ENCODE results near the gene GPR158. TPM values are rescaled to one million over a fixed set of nuclear protein-coding genes. Genes with fewer than 3 reads are reported as not detected.
A peak's percentile ranks its signal among the peaks of the same experiment; 100 is the strongest.

The GPR158 gene
- total and polyA plus RNA-seq, 2 of the 8 experiments (the other 6 are each of a cell fraction or from before 2014, with no cell fraction given): 0.14 to 0.78 TPM

- Histone ChIP-seq H3K27ac (ENCODE audit: low read depth, low read length) (no peak overlapping the region), H2BK5ac (ENCODE audit: low read depth, low read length) (no peak overlapping the region), H2BK20ac (ENCODE audit: low read length) (no peak overlapping the region), H3K4me1 (replicated peaks in 1 of 4; ENCODE audit: control insufficient read depth in 3 of 4, insufficient read depth in 4 of 4, low read length in 3 of 4) (no peaks in the 10 kb centered on the region), H3K4me2 (ENCODE audit: insufficient read depth in 1 of 2, low read depth in 2 of 2, low read length in 2 of 2) (no peak overlapping the region), H2BK15ac (ENCODE audit: low read length) (no peak overlapping the region), H4K8ac (ENCODE audit: extremely low read depth, insufficient read depth, low read length) (no peak overlapping the region), H3K79me2 (ENCODE audit: control insufficient read depth in 1 of 2, insufficient read depth in 2 of 2, low read length in 2 of 2) (no peaks in the 10 kb centered on the region), H3K4me3 (ENCODE audit: extremely low read depth in 1 of 4, insufficient read depth in 2 of 4, low read depth in 3 of 4, low read length in 4 of 4) (no peak overlapping the region; a peak in 1 of 8 replicates), H3K14ac (ENCODE audit: insufficient read length) (no peak overlapping the region), H3K4ac (replicated peaks; ENCODE audit: insufficient read length, low read depth, low read length) (no peak overlapping the region), H2BK120ac (replicated peaks; ENCODE audit: low read depth, low read length) (no peak overlapping the region), H3K56ac (replicated peaks; ENCODE audit: insufficient read length, low read depth, low read length) (no peak overlapping the region), H3K23me2 (ENCODE audit: low read depth, low read length) (no peaks in the 10 kb centered on the region), H3K9ac (replicated peaks in 1 of 4; ENCODE audit: extremely low read depth in 1 of 4, low read depth in 3 of 4, low read length in 3 of 4) (no peak overlapping the region), H3K27me3 (replicated peaks in 1 of 4; ENCODE audit: control insufficient read depth in 3 of 4, extremely low read depth in 1 of 4, insufficient read depth in 3 of 4, low read length in 3 of 4) (no peaks in the 10 kb centered on the region), H2AK5ac (ENCODE audit: low read depth, low read length) (no peak overlapping the region), H4K5ac (ENCODE audit: insufficient read length, low read depth, low read length) (no peak overlapping the region), H4K91ac (replicated peaks; ENCODE audit: insufficient read length, low read length) (no peak overlapping the region), H3K79me1 (ENCODE audit: low read depth, low read length) (no peaks in the 10 kb centered on the region), H2BK12ac (ENCODE audit: low read depth, low read length) (no peak overlapping the region), H4K20me1 (replicated peaks in 1 of 2; ENCODE audit: control insufficient read depth in 1 of 2, insufficient read depth in 2 of 2, low read length in 2 of 2) (no peaks in the 10 kb centered on the region), H3K9me3 (ENCODE audit: insufficient read depth in 2 of 2, low read depth in 1 of 2, low read length in 1 of 2) (no peaks in the 10 kb centered on the region), H3K36me3 (ENCODE audit: control insufficient read depth in 2 of 4, insufficient read depth in 4 of 4, low read length in 3 of 4) (no peaks in the 10 kb centered on the region), H3K18ac (ENCODE audit: extremely low read depth, low read length) (no peak overlapping the region), H3K23ac (ENCODE audit: insufficient read length) (no peak overlapping the region), H2AFZ (ENCODE audit: low read length) (peak overlapping the region; percentile 52; the same call in 1 of the 2 replicates)
- no peak for DNase-seq (ENCODE audit: low read depth in 1 of 2, low spot score in 2 of 2)
- CTCF ChIA-PET (ENCODE audit: partially characterized antibody): no interaction called here
- WGBS, 2 experiments (ENCODE audit: extremely low coverage in 1 of 2, insufficient coverage in 1 of 2, insufficient read length in 1 of 2, insufficient replicate concordance in 2 of 2, low coverage in 1 of 2, low lambda C conversion rate in 2 of 2, missing lambda C conversion rate in 1 of 2): 90% methylated on average over 7 of the region's 7 CpGs; no CpG with 5 or more reads in 1 of the 2 experiments
- POLR2A ChIA-PET (ENCODE audit: partially characterized antibody): no interaction called here
- FAIRE-seq: no peak
- TF ChIP-seq USF2 (IDR thresholded peaks at IDR 0.05; ENCODE audit: low read length) (no peak), CHD2 (IDR thresholded peaks at IDR 0.05; ENCODE audit: low read length) (no peak), TEAD4 (IDR thresholded peaks at IDR 0.05; ENCODE audit: low read depth, low read length) (no peak), BACH1 (IDR thresholded peaks at IDR 0.05; ENCODE audit: low read length) (no peak), RFX5 (IDR thresholded peaks at IDR 0.05; ENCODE audit: borderline replicate concordance, low read depth, low read length) (no peak), HDAC2 (IDR thresholded peaks at IDR 0.05; ENCODE audit: borderline replicate concordance in 1 of 2, low read depth in 2 of 2, low read length in 2 of 2) (no peak), ATF3 (IDR thresholded peaks at IDR 0.05; ENCODE audit: insufficient read depth, low read depth, low read length) (no peak), RXRA (IDR thresholded peaks at IDR 0.05; ENCODE audit: insufficient read depth, low read depth, low read length) (no peak), CREB1 (IDR thresholded peaks at IDR 0.05) (no peak)
- TF ChIP-seq, protein P1, sequence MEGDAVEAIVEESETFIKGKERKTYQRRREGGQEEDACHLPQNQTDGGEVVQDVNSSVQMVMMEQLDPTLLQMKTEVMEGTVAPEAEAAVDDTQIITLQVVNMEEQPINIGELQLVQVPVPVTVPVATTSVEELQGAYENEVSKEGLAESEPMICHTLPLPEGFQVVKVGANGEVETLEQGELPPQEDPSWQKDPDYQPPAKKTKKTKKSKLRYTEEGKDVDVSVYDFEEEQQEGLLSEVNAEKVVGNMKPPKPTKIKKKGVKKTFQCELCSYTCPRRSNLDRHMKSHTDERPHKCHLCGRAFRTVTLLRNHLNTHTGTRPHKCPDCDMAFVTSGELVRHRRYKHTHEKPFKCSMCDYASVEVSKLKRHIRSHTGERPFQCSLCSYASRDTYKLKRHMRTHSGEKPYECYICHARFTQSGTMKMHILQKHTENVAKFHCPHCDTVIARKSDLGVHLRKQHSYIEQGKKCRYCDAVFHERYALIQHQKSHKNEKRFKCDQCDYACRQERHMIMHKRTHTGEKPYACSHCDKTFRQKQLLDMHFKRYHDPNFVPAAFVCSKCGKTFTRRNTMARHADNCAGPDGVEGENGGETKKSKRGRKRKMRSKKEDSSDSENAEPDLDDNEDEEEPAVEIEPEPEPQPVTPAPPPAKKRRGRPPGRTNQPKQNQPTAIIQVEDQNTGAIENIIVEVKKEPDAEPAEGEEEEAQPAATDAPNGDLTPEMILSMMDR (IDR thresholded peaks at IDR 0.05; ENCODE audit: control extremely low read depth in 1 of 3, insufficient read depth in 1 of 3, low read depth in 1 of 3, low read length in 3 of 3): no peak
These were observed 355.5 kb downstream of the GPR158 start for GRCh38 chr10:25530306-25530705.
